A673 (cell line): ENCODE results near the gene PCDHA12. TPM values are rescaled to one million over a fixed set of nuclear protein-coding genes. Genes with fewer than 3 reads are reported as not detected.
"Not testable (repeated sequence)": the region's sequence is repeated elsewhere in the genome, so short reads cannot be mapped to it uniquely, and the experiment has no call there.

Experiments used
- BruUV-seq: library from RNA; stranded (reverse); fragments of 400-500 nt; replicated peaks from 2 replicates; lab custom pipeline; 2021; lab: Mats Ljungman, UMichigan
- CTCF ChIA-PET: fragments of 300-600 bp; sonication (Branson Sonifier 250); formaldehyde crosslinking; loops from one replicate; lab custom pipeline; 2022; ENCODE audit warnings: antibody characterized with exemption; lab: Charles Lee
- POLR2A ChIA-PET: fragments of 300-600 bp; sonication (Branson Sonifier 250); formaldehyde crosslinking; loops from one replicate; lab custom pipeline; 2022; ENCODE audit warnings: antibody characterized with exemption; ENCODE audit not compliant: low non-redundant PET; lab: Charles Lee
- DNase-seq: peaks from one replicate; pipeline ENCODE4 v3.0.0-alpha.2; 2015; ENCODE audit warnings: low spot score
- H3K27ac ChIP-seq: fragments of 200-600 bp; sonication (generic); 2 replicates; pipeline ENCODE4 v1.5.1; 2016; ENCODE audit warnings: mixed run types, low read depth, mild to moderate bottlenecking, mixed read lengths, antibody characterized with exemption, low read length; ENCODE audit not compliant: poor library complexity, severe bottlenecking
- H3K27me3 ChIP-seq: fragments of 200-600 bp; sonication (generic); replicated peaks from 2 replicates; pipeline ENCODE4 v1.6.1; 2017; ENCODE audit warnings: mixed run types, low read depth, mild to moderate bottlenecking, mixed read lengths, antibody characterized with exemption, low read length; ENCODE audit not compliant: insufficient read depth, poor library complexity
- H3K36me3 ChIP-seq: fragments of 200-600 bp; sonication (generic); 2 replicates; pipeline ENCODE4 v1.6.1; 2016; ENCODE audit warnings: mixed run types, mild to moderate bottlenecking, mixed read lengths, antibody characterized with exemption, low read length; ENCODE audit not compliant: insufficient read depth, poor library complexity, severe bottlenecking
- H3K4me1 ChIP-seq: fragments of 200-600 bp; sonication (generic); 2 replicates; pipeline ENCODE4 v1.6.1; 2017; ENCODE audit warnings: mixed run types, mild to moderate bottlenecking, mixed read lengths, antibody characterized with exemption, low read length; ENCODE audit not compliant: insufficient read depth, poor library complexity, severe bottlenecking
- H3K4me3 ChIP-seq: fragments of 200-600 bp; sonication (generic); 2 replicates; pipeline ENCODE4 v1.5.1; 2016; ENCODE audit warnings: low read depth, mixed run types, mild to moderate bottlenecking, mixed read lengths, low read length; ENCODE audit not compliant: poor library complexity, severe bottlenecking
- H3K9me3 ChIP-seq: fragments of 200-600 bp; sonication (generic); 2 replicates; pipeline ENCODE4 v1.6.1; 2016; ENCODE audit warnings: mixed run types, low read depth, mild to moderate bottlenecking, mixed read lengths, antibody characterized with exemption, low read length; ENCODE audit not compliant: poor library complexity, severe bottlenecking
- CTCF ChIP-seq: fragments of 300-800, 200-600 bp; sonication (generic); conservative IDR thresholded peaks from 2 replicates; pipeline ENCODE4 v1.5.1; 2017; ENCODE audit warnings: low read depth, mild to moderate bottlenecking, antibody characterized with exemption, low read length, moderate library complexity, mixed read lengths
- EZH2 ChIP-seq: fragments of 200-600 bp; sonication (generic); IDR thresholded peaks from 2 replicates; pipeline ENCODE4 v1.6.1; 2017; ENCODE audit warnings: borderline replicate concordance, low read depth, mild to moderate bottlenecking, mixed read lengths, antibody characterized with exemption, low read length; ENCODE audit not compliant: poor library complexity, severe bottlenecking
- intact Hi-C: fragments of 100-400 bp; cut with micrococcal nuclease; formaldehyde crosslinking; loops from one replicate; pipeline ENCODE4 v1.10.0; 2022; ENCODE audit not compliant: unreplicated experiment
- total RNA-seq: library from RNA; stranded (reverse); gene quantifications from 2 replicates; pipeline ENCODE4 v1.2.3, GENCODE V29; 2021

Gene PCDHA12
- total RNA-seq, 1 experiment from 2014 or later, result 10.7 TPM

- peak; percentile 73 for DNase-seq
- H3K27ac ChIP-seq, result peak overlapping the region; percentile 69
- no peaks in the 10 kb centered on the region for H3K36me3 ChIP-seq
- TF ChIP-seq CTCF (peak; percentile 53), EZH2 (no peak)
- H3K9me3 ChIP-seq, result peaks cover 11% of the 10 kb centered on the region
- peak overlapping the region; percentile 58 for H3K4me3 ChIP-seq
- CTCF ChIA-PET, result interaction anchor here (0.6 to 1.6 kb wide), 8 partner anchors 13 to 223 kb away, joined by 3 to 7 read pairs (median 4); partner anchors contain the start of genes PCDHA1 and PCDHA13
- BruUV-seq, result no TSS peak
- POLR2A ChIA-PET, result no interaction called here
- H3K27me3 ChIP-seq, result no peaks in the 10 kb centered on the region
- intact Hi-C loops, result loop anchor here (5.0 kb wide), 1 partner anchor 214 kb away; no protein-coding TSS in a partner anchor
- H3K4me1 ChIP-seq, result no peaks in the 10 kb centered on the region
These were observed 46.8 kb upstream of the PCDHA12 start for GRCh38 chr5:140828362-140828737.

- CTCF ChIA-PET, H3K4me3 ChIP-seq, H3K36me3 ChIP-seq, BruUV-seq, H3K27me3 ChIP-seq, H3K4me1 ChIP-seq, H3K27ac ChIP-seq, POLR2A ChIA-PET, DNase-seq: not testable (repeated sequence)
- intact Hi-C loops, result loop anchor here (5.0 kb wide), 1 partner anchor 212 kb away; no protein-coding TSS in a partner anchor
- H3K9me3 ChIP-seq, result peaks cover 11% of the 10 kb centered on the region
These were observed 45.3 kb upstream of the PCDHA12 start for GRCh38 chr5:140829511-140830501.

- no peak for TF ChIP-seq EZH2
- TF ChIP-seq CTCF, result peak; percentile 50; the same call in 1 of the 2 replicates
- Histone ChIP-seq H3K36me3 (no peaks in the 10 kb centered on the region), H3K4me3 (no peak within 1 kb of the TSS), H3K4me1 (no peaks in the 10 kb centered on the region), H3K27ac (no peak within 1 kb of the TSS), H3K27me3 (no peaks in the 10 kb centered on the region), H3K9me3 (peaks cover 11% of the 10 kb centered on the region)
- intact Hi-C loops, result no loop called here
- peak; percentile 42 for DNase-seq
- no TSS peak for BruUV-seq
- ChIA-PET CTCF (no interaction called here), POLR2A (no interaction called here)
These were observed 41.1 kb upstream of the PCDHA12 start, which contains the start of gene PCDHA7 for GRCh38 chr5:140833993-140834392. Gene PCDHA7 (plus strand): TSS chr5:140834269. CDS start chr5:140834384, 115 bp downstream.

GRCh38 chr5:140834439-140835008 is 40.6 kb upstream of the PCDHA12 start:
- DNase-seq, intact Hi-C loops, H3K4me3 ChIP-seq, CTCF ChIA-PET, H3K36me3 ChIP-seq, H3K27ac ChIP-seq, H3K27me3 ChIP-seq, BruUV-seq, H3K4me1 ChIP-seq, POLR2A ChIA-PET: not testable (repeated sequence)
- H3K9me3 ChIP-seq, result peaks cover 11% of the 10 kb centered on the region
